Liver (tissue), 9 donors: ENCODE measurements around the gene MIER1. TPM values are rescaled to one million over a fixed set of nuclear protein-coding genes. Genes with fewer than 3 reads are reported as not detected.

Source experiments
- DNase-seq: peaks from one replicate; pipeline ENCODE4 v3.0.0-alpha.2; 2017; ENCODE audit warnings: low spot score
- H3K27ac ChIP-seq, 2 donors: one replicate each; pipeline ENCODE4 v1.7.0; 2013; ENCODE audit warnings: inconsistent platforms in 2 of 2, low read length in 2 of 2, control low read depth in 1 of 2, low read depth in 1 of 2, mild to moderate bottlenecking in 1 of 2
- H3K27me3 ChIP-seq, 4 donors: one replicate each; pipeline versions ENCODE4 v1.6.1 to v1.7.0; 2013; ENCODE audit warnings: low read length in 3 of 4, inconsistent platforms in 1 of 4, mild to moderate bottlenecking in 1 of 4, moderate library complexity in 1 of 4; ENCODE audit not compliant: control insufficient read depth in 4 of 4, insufficient read depth in 4 of 4
- H3K36me3 ChIP-seq, 4 donors: one replicate each; pipeline versions ENCODE4 v1.6.1 to v1.7.0; 2013; ENCODE audit warnings: low read length in 3 of 4, mild to moderate bottlenecking in 3 of 4, low read depth in 1 of 4, moderate library complexity in 1 of 4; ENCODE audit not compliant: control insufficient read depth in 4 of 4, insufficient read depth in 3 of 4
- H3K4me1 ChIP-seq, 4 donors: one replicate each; pipeline versions ENCODE4 v1.6.1 to v1.7.0; 2013; ENCODE audit warnings: low read length in 3 of 4, mild to moderate bottlenecking in 3 of 4, moderate library complexity in 1 of 4; ENCODE audit not compliant: control insufficient read depth in 4 of 4, insufficient read depth in 4 of 4
- H3K4me3 ChIP-seq, 3 donors: one replicate each; pipeline versions ENCODE4 v1.6.1 to v1.7.0; 2013; ENCODE audit warnings: low read length in 3 of 3, control low read depth in 1 of 3, low read depth in 1 of 3, mild to moderate bottlenecking in 1 of 3
- H3K9ac ChIP-seq, 2 donors: one replicate each; pipeline ENCODE4 v1.7.0; 2013; ENCODE audit warnings: low read length in 2 of 2, mild to moderate bottlenecking in 2 of 2, moderate library complexity in 2 of 2, control low read depth in 1 of 2, low read depth in 1 of 2
- H3K9me3 ChIP-seq, 4 donors: one replicate each; pipeline versions ENCODE4 v1.6.1 to v1.7.0; 2013; ENCODE audit warnings: low read length in 3 of 4; ENCODE audit not compliant: control insufficient read depth in 4 of 4
- CTCF ChIP-seq: fragments of 150-350 bp; IDR thresholded peaks from 2 replicates; pipeline ENCODE4 v1.5.1; 2017; ENCODE audit warnings: improper control_type of control experiment, low read depth, low read length; ENCODE audit not compliant: missing input control
- EGR1 ChIP-seq, 2 donors: IDR thresholded peaks; 2 replicates each; pipeline ENCODE4 v1.6.1; 2016 to 2018; ENCODE audit warnings: antibody characterized with exemption in 2 of 2, low read depth in 2 of 2
- FOXA1 ChIP-seq: IDR thresholded peaks from 2 replicates; pipeline ENCODE4 v1.6.1; 2016; ENCODE audit warnings: antibody characterized with exemption
- FOXA2 ChIP-seq: IDR thresholded peaks from 2 replicates; pipeline ENCODE4 v1.6.1; 2016; ENCODE audit warnings: antibody characterized with exemption
- GABPA ChIP-seq, 2 donors: IDR thresholded peaks in 1 of 2; conservative IDR thresholded peaks in 1 of 2; 2 replicates each; pipeline ENCODE4 v1.6.1; 2016; ENCODE audit warnings: antibody characterized with exemption in 2 of 2, mild to moderate bottlenecking in 1 of 2, moderate library complexity in 1 of 2
- HNF4A ChIP-seq, 2 donors: conservative IDR thresholded peaks; 2 replicates each; pipeline ENCODE4 v1.6.1; 2016; ENCODE audit warnings: antibody characterized with exemption in 2 of 2, mild to moderate bottlenecking in 2 of 2
- HNF4G ChIP-seq: IDR thresholded peaks from 2 replicates; pipeline ENCODE4 v1.6.1; 2016; ENCODE audit warnings: antibody characterized with exemption
- JUND ChIP-seq, 2 donors: IDR thresholded peaks; 2 replicates each; pipeline ENCODE4 v1.6.1; 2016; ENCODE audit warnings: antibody characterized with exemption in 2 of 2
- MAX ChIP-seq: IDR thresholded peaks from 2 replicates; pipeline ENCODE4 v1.6.1; 2016; ENCODE audit warnings: antibody characterized with exemption
- NR2F2 ChIP-seq: IDR thresholded peaks from 2 replicates; pipeline ENCODE4 v1.6.1; 2016; ENCODE audit warnings: antibody characterized with exemption
- RAD21 ChIP-seq, 2 donors: IDR thresholded peaks; 2 replicates each; pipeline ENCODE4 v1.6.1; 2016; ENCODE audit warnings: antibody characterized with exemption in 2 of 2, mild to moderate bottlenecking in 2 of 2
- REST ChIP-seq: IDR thresholded peaks from 2 replicates; pipeline ENCODE4 v1.6.1; 2016; ENCODE audit warnings: antibody characterized with exemption, mild to moderate bottlenecking
- RXRA ChIP-seq, 2 donors: IDR thresholded peaks; 2 replicates each; pipeline ENCODE4 v1.6.1; 2017 to 2018; ENCODE audit warnings: antibody characterized with exemption in 2 of 2, mild to moderate bottlenecking in 1 of 2
- SP1 ChIP-seq: IDR thresholded peaks from 2 replicates; pipeline ENCODE4 v1.6.1; 2018; ENCODE audit warnings: antibody characterized with exemption, mild to moderate bottlenecking
- TAF1 ChIP-seq: conservative IDR thresholded peaks from 2 replicates; pipeline ENCODE4 v1.6.1; 2016; ENCODE audit warnings: antibody characterized with exemption, mild to moderate bottlenecking
- YY1 ChIP-seq: IDR thresholded peaks from 2 replicates; pipeline ENCODE4 v1.6.1; 2016; ENCODE audit warnings: antibody characterized with exemption, mild to moderate bottlenecking
- WGBS: extraction: QIAGEN DNeasy Blood & Tissue Kit; methylation state at CpG from one replicate; pipeline ENCODE4 v1.1.7; 2013; 5-methylcytosine and 5-hydroxymethylcytosine counted together
- polyA plus RNA-seq, 2 donors: library from polyadenylated mRNA; stranded (reverse) in 1 of 2; unstranded in 1 of 2; fragments of 200-250 nt in 1 of 2; fragments of >200 nt in 1 of 2; fragmentation: Nextera tagmentation in 1 of 2; extraction: Ambion mirVana in 1 of 2; gene quantifications; one replicate each; pipeline versions ENCODE4 v1.2.1 to v1.2.3, GENCODE V29; 2013 to 2015
- total RNA-seq, 2 donors: library from RNA; depleted of rRNA; stranded (reverse); fragments of >200 nt; gene quantifications; one replicate each; pipeline ENCODE4 v1.2.3, GENCODE V29; 2014
- TF ChIP-seq, protein P1 (sequence below): IDR thresholded peaks from 2 replicates; pipeline ENCODE4 v1.6.1; 2016; ENCODE audit warnings: antibody characterized with exemption
- TF ChIP-seq, protein P2 (sequence below): IDR thresholded peaks from 2 replicates; pipeline ENCODE4 v1.6.1; 2016; ENCODE audit warnings: antibody characterized with exemption
- donor health status: healthy.
- donor health status: healthy.
- donor health status: healthy.
- donor health status: healthy.
- donor health status: healthy.

Gene MIER1
- total and polyA plus RNA-seq, 4 donors, result 7.3 to 23.2 (median 16.6) TPM

DNA sequence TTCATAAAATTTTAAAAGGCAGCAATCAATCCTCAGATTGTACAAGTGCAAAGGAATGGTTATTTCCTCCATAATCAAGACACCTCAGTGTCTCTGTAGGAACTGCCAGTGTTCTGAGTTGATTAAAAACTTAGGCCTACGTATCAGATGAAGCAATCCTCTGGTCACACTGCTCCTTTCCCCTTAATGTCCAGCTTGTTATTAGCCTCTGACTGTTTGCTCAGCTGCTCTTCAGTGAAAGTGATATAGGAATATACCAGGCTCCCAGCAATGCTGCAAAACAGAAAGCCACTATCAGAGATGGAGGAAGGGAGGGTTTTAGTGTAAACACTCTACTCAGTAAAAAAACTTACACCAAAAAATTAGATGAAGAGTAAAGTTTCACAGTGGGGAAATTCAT lies 79.4 kb downstream of the MIER1 start:
- Histone ChIP-seq H3K9ac (no peak overlapping the region), H3K27me3 (no peaks in the 10 kb centered on the region), H3K9me3 (no peaks in the 10 kb centered on the region), H3K36me3 (peaks cover 9 to 29% (median 21%) of the 10 kb centered on the region in 4 donors), H3K4me3 (no peak overlapping the region), H3K27ac (no peak overlapping the region), H3K4me1 (no peaks in the 10 kb centered on the region)
- DNase-seq, result no peak
- TF ChIP-seq NR2F2 (no peak), FOXA1 (no peak), SP1 (no peak), GABPA (IDR thresholded peaks at IDR 0.05 in 1 of 2, conservative IDR thresholded peaks at IDR 0.05 in 1 of 2) (no peak), MAX (no peak), CTCF (no peak), TAF1 (no peak), HNF4A (conservative IDR thresholded peaks at IDR 0.05) (no peak), EGR1 (IDR thresholded peaks at IDR 0.05; ENCODE audit: low read depth in 2 of 2) (no peak), RXRA (IDR thresholded peaks at IDR 0.05) (no peak), HNF4G (no peak), JUND (IDR thresholded peaks at IDR 0.05) (no peak), RAD21 (IDR thresholded peaks at IDR 0.05) (no peak), REST (no peak), FOXA2 (no peak)
- TF ChIP-seq, protein P1, sequence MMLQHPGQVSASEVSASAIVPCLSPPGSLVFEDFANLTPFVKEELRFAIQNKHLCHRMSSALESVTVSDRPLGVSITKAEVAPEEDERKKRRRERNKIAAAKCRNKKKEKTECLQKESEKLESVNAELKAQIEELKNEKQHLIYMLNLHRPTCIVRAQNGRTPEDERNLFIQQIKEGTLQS, result no peak
- TF ChIP-seq, protein P2, sequence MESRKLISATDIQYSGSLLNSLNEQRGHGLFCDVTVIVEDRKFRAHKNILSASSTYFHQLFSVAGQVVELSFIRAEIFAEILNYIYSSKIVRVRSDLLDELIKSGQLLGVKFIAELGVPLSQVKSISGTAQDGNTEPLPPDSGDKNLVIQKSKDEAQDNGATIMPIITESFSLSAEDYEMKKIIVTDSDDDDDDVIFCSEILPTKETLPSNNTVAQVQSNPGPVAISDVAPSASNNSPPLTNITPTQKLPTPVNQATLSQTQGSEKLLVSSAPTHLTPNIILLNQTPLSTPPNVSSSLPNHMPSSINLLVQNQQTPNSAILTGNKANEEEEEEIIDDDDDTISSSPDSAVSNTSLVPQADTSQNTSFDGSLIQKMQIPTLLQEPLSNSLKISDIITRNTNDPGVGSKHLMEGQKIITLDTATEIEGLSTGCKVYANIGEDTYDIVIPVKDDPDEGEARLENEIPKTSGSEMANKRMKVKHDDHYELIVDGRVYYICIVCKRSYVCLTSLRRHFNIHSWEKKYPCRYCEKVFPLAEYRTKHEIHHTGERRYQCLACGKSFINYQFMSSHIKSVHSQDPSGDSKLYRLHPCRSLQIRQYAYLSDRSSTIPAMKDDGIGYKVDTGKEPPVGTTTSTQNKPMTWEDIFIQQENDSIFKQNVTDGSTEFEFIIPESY, result no peak
- WGBS, result 56% methylated on average over 1 of the region's 1 CpG

- no peak overlapping the region for H3K9ac ChIP-seq
- TF ChIP-seq MAX (no peak), FOXA2 (no peak), YY1 (no peak), EGR1 (IDR thresholded peaks at IDR 0.05; ENCODE audit: low read depth in 2 of 2) (no peak), JUND (IDR thresholded peaks at IDR 0.05) (no peak), HNF4A (conservative IDR thresholded peaks at IDR 0.05) (no peak)
- TF ChIP-seq, protein P1, result no peak
- H3K4me1 ChIP-seq, result no peaks in the 10 kb centered on the region
- H3K27ac ChIP-seq, result no peak overlapping the region
- no peaks in the 10 kb centered on the region for H3K9me3 ChIP-seq
- 88% methylated on average over 8 of the region's 8 CpGs for WGBS
- no peaks in the 10 kb centered on the region for H3K27me3 ChIP-seq
- H3K4me3 ChIP-seq, result no peak overlapping the region
- DNase-seq, result no peak
- H3K36me3 ChIP-seq, result peaks cover 8 to 32% (median 25%) of the 10 kb centered on the region in 4 donors
These were observed 80.3 kb downstream of the MIER1 start for GRCh38 chr1:67005068-67005467.
